IgD-negative memory B cell (primary cell): ENCODE data around the gene HDAC10. TPM values are rescaled to one million over a fixed set of nuclear protein-coding genes. Genes with fewer than 3 reads are reported as not detected.

Experiments
- H3K27ac Mint-ChIP-seq, 3 donors: one replicate each; pipeline ENCODE4 v1.8.0; 2020 to 2022; ENCODE audit warnings: mild to moderate bottlenecking in 3 of 3, mixed read lengths in 3 of 3, moderate library complexity in 1 of 3
- H3K27me3 Mint-ChIP-seq: one replicate; pipeline ENCODE4 v1.8.0; 2021; ENCODE audit warnings: mixed read lengths
- H3K36me3 Mint-ChIP-seq: one replicate; pipeline ENCODE4 v1.8.0; 2020; ENCODE audit warnings: mild to moderate bottlenecking, mixed read lengths
- H3K4me1 Mint-ChIP-seq, 3 donors: one replicate each; pipeline ENCODE4 v1.8.0; 2020 to 2022; ENCODE audit warnings: mixed read lengths in 3 of 3, mild to moderate bottlenecking in 1 of 3
- H3K4me3 Mint-ChIP-seq, 4 donors: one replicate each; pipeline ENCODE4 v1.8.0; 2020 to 2022; ENCODE audit warnings: mild to moderate bottlenecking in 4 of 4, mixed read lengths in 4 of 4, moderate library complexity in 3 of 4
- H3K9me3 Mint-ChIP-seq, 3 donors: one replicate each; pipeline ENCODE4 v1.8.0; 2020 to 2021; ENCODE audit warnings: mixed read lengths in 3 of 3, mild to moderate bottlenecking in 1 of 3
- polyA plus RNA-seq: library from polyadenylated mRNA; unstranded; fragments of 300-500 nt; fragmentation: Illumina TruSeq; gene quantifications from one replicate; pipeline ENCODE4 v1.2.3, GENCODE V29; 2021

Gene HDAC10
- polyA plus RNA-seq, 1 donor from 2014 or later: 8.6 TPM

- peak overlapping the region in 1 of 4 donors; percentile 7 for H3K4me3 Mint-ChIP-seq
- H3K36me3 Mint-ChIP-seq: peaks cover 2% of the 10 kb centered on the region
- peaks cover 0 to 5% (median 0%) of the 10 kb centered on the region in 3 donors for H3K4me1 Mint-ChIP-seq
- H3K9me3 Mint-ChIP-seq: no peaks in the 10 kb centered on the region
- no peak overlapping the region for H3K27ac Mint-ChIP-seq
- no peaks in the 10 kb centered on the region for H3K27me3 Mint-ChIP-seq
Measured at GRCh38 chr22:50228366-50228765, 22.7 kb downstream of the HDAC10 start.

GRCh38 chr22:50227579-50228215 is 23.4 kb downstream of the HDAC10 start:
- H3K27me3 Mint-ChIP-seq: no peaks in the 10 kb centered on the region
- H3K4me1 Mint-ChIP-seq: peaks cover 0 to 5% (median 0%) of the 10 kb centered on the region in 3 donors
- H3K27ac Mint-ChIP-seq: no peak overlapping the region
- H3K36me3 Mint-ChIP-seq: peaks cover 2% of the 10 kb centered on the region
- no peak overlapping the region for H3K4me3 Mint-ChIP-seq
- no peaks in the 10 kb centered on the region for H3K9me3 Mint-ChIP-seq

GRCh38 chr22:50226875-50227165 is 24.2 kb downstream of the HDAC10 start:
- H3K4me1 Mint-ChIP-seq: peaks cover 0 to 5% (median 0%) of the 10 kb centered on the region in 3 donors
- H3K27ac Mint-ChIP-seq: no peak overlapping the region
- no peak overlapping the region for H3K4me3 Mint-ChIP-seq
- peaks cover 2% of the 10 kb centered on the region for H3K36me3 Mint-ChIP-seq
- H3K9me3 Mint-ChIP-seq: no peaks in the 10 kb centered on the region
- H3K27me3 Mint-ChIP-seq: no peaks in the 10 kb centered on the region

GRCh38 chr22:50226063-50226874 is 24.8 kb downstream of the HDAC10 start:
- no peaks in the 10 kb centered on the region for H3K9me3 Mint-ChIP-seq
- peaks cover 2% of the 10 kb centered on the region for H3K36me3 Mint-ChIP-seq
- no peaks in the 10 kb centered on the region for H3K27me3 Mint-ChIP-seq
- H3K27ac Mint-ChIP-seq: no peak overlapping the region
- no peak overlapping the region for H3K4me3 Mint-ChIP-seq
- H3K4me1 Mint-ChIP-seq: peaks cover 0 to 5% (median 0%) of the 10 kb centered on the region in 3 donors

- Mint-ChIP-seq H3K27ac (no peak overlapping the region), H3K9me3 (no peaks in the 10 kb centered on the region), H3K4me3 (no peak overlapping the region), H3K27me3 (no peaks in the 10 kb centered on the region), H3K36me3 (peaks cover 4% of the 10 kb centered on the region), H3K4me1 (peaks cover 0 to 5% (median 0%) of the 10 kb centered on the region in 3 donors)
Measured at GRCh38 chr22:50225200-50225969, 25.7 kb downstream of the HDAC10 start.

GRCh38 chr22:50224071-50224470 is 27.0 kb downstream of the HDAC10 start:
- H3K4me3 Mint-ChIP-seq: no peak overlapping the region
- H3K4me1 Mint-ChIP-seq: peaks cover 0 to 5% (median 0%) of the 10 kb centered on the region in 3 donors
- peaks cover 4% of the 10 kb centered on the region for H3K36me3 Mint-ChIP-seq
- no peaks in the 10 kb centered on the region for H3K9me3 Mint-ChIP-seq
- no peaks in the 10 kb centered on the region for H3K27me3 Mint-ChIP-seq
- H3K27ac Mint-ChIP-seq: peak overlapping the region in 1 of 3 donors; percentile 46

- H3K4me1 Mint-ChIP-seq: peaks cover 0 to 3% (median 0%) of the 10 kb centered on the region in 3 donors
Measured at GRCh38 chr22:50222508-50222907, 28.6 kb downstream of the HDAC10 start.

GRCh38 chr22:50221410-50222300 is 29.4 kb downstream of the HDAC10 start:
- H3K27ac Mint-ChIP-seq: no peak overlapping the region
- no peaks in the 10 kb centered on the region for H3K9me3 Mint-ChIP-seq
- H3K36me3 Mint-ChIP-seq: peaks cover 2% of the 10 kb centered on the region
- no peaks in the 10 kb centered on the region for H3K4me1 Mint-ChIP-seq
- no peaks in the 10 kb centered on the region for H3K27me3 Mint-ChIP-seq
- no peak overlapping the region for H3K4me3 Mint-ChIP-seq

More at GRCh38 chr22:50222508-50222907, 28.6 kb downstream of the HDAC10 start:
- no peaks in the 10 kb centered on the region for H3K9me3 Mint-ChIP-seq
- H3K4me3 Mint-ChIP-seq: no peak overlapping the region
- no peaks in the 10 kb centered on the region for H3K27me3 Mint-ChIP-seq
- peaks cover 2% of the 10 kb centered on the region for H3K36me3 Mint-ChIP-seq
- H3K27ac Mint-ChIP-seq: no peak overlapping the region

GRCh38 chr22:50220603-50221409 is 30.3 kb downstream of the HDAC10 start:
- H3K27ac Mint-ChIP-seq: no peak overlapping the region
- H3K4me3 Mint-ChIP-seq: no peak overlapping the region
- no peaks in the 10 kb centered on the region for H3K9me3 Mint-ChIP-seq
- no peaks in the 10 kb centered on the region for H3K4me1 Mint-ChIP-seq
- no peaks in the 10 kb centered on the region for H3K27me3 Mint-ChIP-seq
- H3K36me3 Mint-ChIP-seq: peaks cover 2% of the 10 kb centered on the region

GRCh38 chr22:50219800-50220602 is 31.1 kb downstream of the HDAC10 start:
- Mint-ChIP-seq H3K27ac (peak overlapping the region in 1 of 3 donors; percentile 39), H3K4me1 (peaks cover 0 to under 1% (median under 1%) of the 10 kb centered on the region in 3 donors), H3K27me3 (no peaks in the 10 kb centered on the region), H3K9me3 (no peaks in the 10 kb centered on the region), H3K4me3 (peak overlapping the region in 1 of 4 donors; percentile 33), H3K36me3 (peaks cover 2% of the 10 kb centered on the region)

- peak overlapping the region in 1 of 3 donors; percentile 39 for H3K27ac Mint-ChIP-seq
- H3K4me3 Mint-ChIP-seq: no peak overlapping the region
- no peaks in the 10 kb centered on the region for H3K27me3 Mint-ChIP-seq
- H3K36me3 Mint-ChIP-seq: peaks cover 3% of the 10 kb centered on the region
- H3K9me3 Mint-ChIP-seq: no peaks in the 10 kb centered on the region
- peaks cover 3 to 5% (median 5%) of the 10 kb centered on the region in 3 donors for H3K4me1 Mint-ChIP-seq
Measured at GRCh38 chr22:50218996-50219727, 31.9 kb downstream of the HDAC10 start.

GRCh38 chr22:50218153-50218995 is 32.7 kb downstream of the HDAC10 start:
- H3K4me3 Mint-ChIP-seq: no peak overlapping the region
- H3K36me3 Mint-ChIP-seq: peaks cover 5% of the 10 kb centered on the region

More at GRCh38 chr22:50218153-50218995, 32.7 kb downstream of the HDAC10 start:
- Mint-ChIP-seq H3K27me3 (no peaks in the 10 kb centered on the region), H3K9me3 (no peaks in the 10 kb centered on the region), H3K4me1 (peaks cover 3 to 5% (median 5%) of the 10 kb centered on the region in 3 donors), H3K27ac (no peak overlapping the region)
